Activated naive CD8-positive, alpha-beta T cell treated with anti-CD3 and anti-CD28 coated beads, Interleukin-2, amount 50 U/mL, for 24 hours (primary cell): ENCODE data around the gene WDR70.
"Not testable (repeated sequence)": the region's sequence is repeated elsewhere in the genome, so short reads cannot be mapped to it uniquely, and the experiment has no call there.

Experiments used
- ATAC-seq: fragments of 150-1000 bp; cut with Tn5 transposase; one replicate; pipeline ENCODE4 v1.10.0; 2021
- DNase-seq: peaks from one replicate; pipeline ENCODE4 v3.0.0; 2021
- H3K27ac Mint-ChIP-seq: one replicate; pipeline ENCODE4 v1.8.0; 2021; ENCODE audit warnings: mild to moderate bottlenecking, mixed read lengths
- H3K27me3 Mint-ChIP-seq: one replicate; pipeline ENCODE4 v1.8.0; 2021; ENCODE audit warnings: mixed read lengths
- H3K36me3 Mint-ChIP-seq: one replicate; pipeline ENCODE4 v1.8.0; 2021; ENCODE audit warnings: low read depth, mixed read lengths
- H3K4me1 Mint-ChIP-seq: one replicate; pipeline ENCODE4 v1.8.0; 2021; ENCODE audit warnings: mixed read lengths
- H3K4me3 Mint-ChIP-seq: one replicate; pipeline ENCODE4 v1.8.0; 2021; ENCODE audit warnings: mild to moderate bottlenecking, moderate library complexity, mixed read lengths
- H3K9me3 Mint-ChIP-seq: one replicate; pipeline ENCODE4 v1.8.0; 2021; ENCODE audit warnings: mixed read lengths

WDR70 gene

DNA sequence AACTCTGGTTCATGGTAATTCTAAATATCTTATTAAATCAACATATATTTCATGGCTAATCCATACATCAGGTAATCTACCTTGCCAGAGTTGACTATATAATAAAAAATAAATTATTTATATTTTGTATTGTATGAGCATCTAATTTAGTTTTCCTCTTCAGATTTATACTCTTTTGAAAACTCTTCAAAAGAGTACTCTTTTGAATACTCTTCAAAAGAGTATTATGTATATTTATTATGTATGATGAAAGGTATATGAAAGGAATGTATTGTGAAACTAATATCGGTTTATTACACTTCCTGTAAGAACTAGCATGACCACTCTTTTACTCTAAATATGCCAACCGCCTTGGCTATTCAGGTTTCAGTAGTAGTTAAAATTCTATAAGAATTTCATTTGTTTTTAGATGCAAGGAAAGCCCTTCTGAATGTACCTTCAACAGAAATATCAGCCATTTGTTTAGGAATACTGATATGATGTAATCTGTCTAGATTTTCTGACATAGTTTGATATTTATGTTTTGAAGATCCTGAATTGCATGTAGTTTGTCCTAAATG is 178.7 kb downstream of the WDR70 start:
- H3K27me3 Mint-ChIP-seq, result no peaks in the 10 kb centered on the region
- H3K27ac Mint-ChIP-seq, result no peak overlapping the region
- H3K4me3 Mint-ChIP-seq, result no peak overlapping the region
- H3K9me3 Mint-ChIP-seq, result no peaks in the 10 kb centered on the region
- ATAC-seq, result no peak
- no peak for DNase-seq
- H3K4me1 Mint-ChIP-seq, result no peaks in the 10 kb centered on the region
- peaks cover 11% of the 10 kb centered on the region for H3K36me3 Mint-ChIP-seq

DNA sequence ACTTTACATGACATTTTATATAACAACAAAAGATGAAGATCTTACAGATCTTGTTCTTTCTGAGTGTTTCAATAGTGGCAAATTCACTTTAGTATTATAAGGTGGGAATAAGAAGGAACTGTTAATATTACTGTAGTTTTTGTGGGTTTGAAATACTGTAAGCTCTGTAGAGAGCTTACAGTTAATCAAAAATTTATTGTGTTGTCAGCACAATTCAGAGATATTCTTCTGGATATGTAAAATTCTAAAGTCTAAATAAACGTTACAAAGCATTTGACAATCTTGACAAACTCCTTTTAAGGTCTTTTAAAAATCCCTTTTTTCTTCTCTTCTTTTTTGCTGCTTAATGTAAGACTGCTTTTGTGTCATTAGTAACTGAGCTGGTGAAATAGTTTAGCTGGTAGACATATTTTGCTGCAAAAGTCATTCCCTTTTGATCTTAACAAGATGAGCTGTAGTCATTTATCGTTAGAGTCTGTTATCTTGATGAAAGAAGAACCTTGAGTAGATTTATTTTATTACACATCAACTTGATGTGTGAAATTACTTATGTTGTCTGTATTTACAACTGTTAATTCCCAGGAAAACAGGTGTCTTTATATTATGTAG is 186.0 kb downstream of the WDR70 start:
- Mint-ChIP-seq H3K9me3 (no peaks in the 10 kb centered on the region), H3K4me3 (no peak overlapping the region), H3K27ac (no peak overlapping the region), H3K36me3 (peaks cover 7% of the 10 kb centered on the region), H3K4me1 (no peaks in the 10 kb centered on the region), H3K27me3 (no peaks in the 10 kb centered on the region)
- ATAC-seq, result no peak
- DNase-seq, result no peak

DNA sequence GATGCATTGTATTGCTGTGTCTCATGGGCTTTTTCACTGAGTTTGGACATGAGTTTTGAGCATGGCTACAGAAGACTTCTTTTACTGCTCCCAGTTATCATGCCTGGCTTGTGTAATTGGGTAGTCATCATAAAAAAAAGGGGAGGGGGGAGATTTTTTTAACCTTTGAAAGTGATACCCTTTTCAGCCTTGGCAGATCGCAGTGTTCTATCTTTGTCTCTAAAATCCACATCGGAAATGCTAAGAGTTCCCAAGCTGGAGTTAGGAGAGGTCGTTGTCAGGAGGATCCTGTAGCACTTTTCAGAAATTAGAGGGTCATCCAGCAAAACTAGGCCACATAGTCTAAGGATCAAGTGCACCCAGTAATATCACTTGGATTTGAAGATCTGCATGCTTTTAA is 188.4 kb downstream of the WDR70 start:
- no peaks in the 10 kb centered on the region for H3K4me1 Mint-ChIP-seq
- no peak overlapping the region for H3K4me3 Mint-ChIP-seq
- no peaks in the 10 kb centered on the region for H3K36me3 Mint-ChIP-seq
- DNase-seq, result no peak
- ATAC-seq, result no peak
- H3K9me3 Mint-ChIP-seq, result no peaks in the 10 kb centered on the region
- no peak overlapping the region for H3K27ac Mint-ChIP-seq
- no peaks in the 10 kb centered on the region for H3K27me3 Mint-ChIP-seq

DNA sequence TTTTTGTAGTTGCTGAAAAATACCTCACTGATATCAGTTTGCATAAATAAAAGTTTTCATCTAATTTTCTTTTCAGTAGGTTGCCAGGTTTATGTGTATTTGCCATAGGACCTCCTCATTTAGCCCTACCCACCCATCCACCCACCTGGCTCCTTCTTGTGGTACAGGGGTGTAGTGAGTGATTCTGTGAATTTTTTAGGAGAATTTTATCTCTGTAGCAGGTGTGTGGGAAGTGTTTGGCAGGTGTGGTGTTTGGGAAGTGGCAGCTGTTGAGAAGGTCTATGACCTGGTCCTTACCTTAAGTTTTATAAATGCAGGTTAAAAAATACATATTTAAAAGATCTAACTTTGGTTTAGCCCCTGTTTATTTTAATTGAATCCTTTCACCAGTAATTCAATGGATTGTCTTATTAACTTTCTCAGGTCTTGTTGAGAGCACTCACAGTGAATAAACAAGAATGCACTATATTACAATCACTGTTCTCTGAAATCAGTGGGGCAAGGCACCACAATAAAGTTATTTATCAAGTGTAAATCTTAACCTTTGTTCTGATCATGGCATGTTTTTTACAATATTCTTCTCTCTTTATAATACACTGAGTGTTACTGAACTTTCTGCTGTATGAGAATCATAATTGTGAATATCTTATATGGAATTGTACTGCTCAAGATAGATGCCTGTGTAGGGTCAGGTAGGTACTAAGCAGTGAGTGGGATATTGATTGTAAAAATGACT is 189.1 kb downstream of the WDR70 start:
- H3K36me3 Mint-ChIP-seq, result peaks cover 4% of the 10 kb centered on the region
- DNase-seq (no peak), ATAC-seq (no peak)
- no peaks in the 10 kb centered on the region for H3K9me3 Mint-ChIP-seq
- no peaks in the 10 kb centered on the region for H3K27me3 Mint-ChIP-seq
- H3K4me1 Mint-ChIP-seq, result no peaks in the 10 kb centered on the region
- H3K4me3 Mint-ChIP-seq, result no peak overlapping the region
- no peak overlapping the region for H3K27ac Mint-ChIP-seq

DNA sequence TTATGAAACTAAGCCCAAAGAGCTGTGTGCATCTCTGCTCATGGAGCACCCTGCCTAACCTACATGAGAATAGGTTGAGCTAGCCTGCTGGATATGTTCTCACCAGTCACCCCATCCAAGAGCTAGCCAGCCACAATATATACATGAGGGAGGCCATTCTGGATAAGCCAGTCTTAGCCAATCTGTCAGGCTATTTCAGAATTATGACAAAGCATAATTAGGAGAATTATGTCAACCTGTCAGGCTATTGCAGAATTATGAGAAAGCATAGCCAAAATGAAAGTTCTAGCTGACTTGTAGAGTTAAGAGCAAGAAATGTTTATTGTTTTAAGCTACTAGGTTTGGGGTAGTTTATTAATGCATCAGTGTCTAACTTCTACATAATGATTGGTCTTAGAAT is 189.8 kb downstream of the WDR70 start:
- no peak overlapping the region for H3K27ac Mint-ChIP-seq
- no peak overlapping the region for H3K4me3 Mint-ChIP-seq
- peaks cover 9% of the 10 kb centered on the region for H3K36me3 Mint-ChIP-seq
- no peaks in the 10 kb centered on the region for H3K9me3 Mint-ChIP-seq
- H3K27me3 Mint-ChIP-seq, result no peaks in the 10 kb centered on the region
- H3K4me1 Mint-ChIP-seq, result no peaks in the 10 kb centered on the region
- DNase-seq (no peak), ATAC-seq (no peak)

DNA sequence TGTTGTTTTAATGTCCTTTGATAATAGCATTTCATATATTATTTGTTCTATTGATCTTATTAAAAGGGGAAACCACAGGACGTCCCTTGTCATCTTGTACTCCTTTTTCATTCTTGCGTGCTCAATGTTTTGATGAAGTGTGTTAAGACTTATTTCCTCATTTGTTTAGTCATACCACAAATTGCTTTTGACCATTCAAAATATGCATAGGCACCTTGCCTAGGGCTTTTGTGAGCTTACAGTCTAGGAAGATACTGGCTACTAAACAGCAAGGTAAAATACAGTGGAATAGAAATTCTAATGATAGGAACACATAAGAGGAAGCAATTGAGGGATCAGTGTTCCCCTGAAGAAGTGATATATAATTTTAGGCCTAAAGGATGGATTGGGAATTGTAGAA is 190.3 kb downstream of the WDR70 start:
- ATAC-seq (no peak), DNase-seq (no peak)
- H3K4me1 Mint-ChIP-seq, result no peaks in the 10 kb centered on the region
- peaks cover 9% of the 10 kb centered on the region for H3K36me3 Mint-ChIP-seq
- no peak overlapping the region for H3K27ac Mint-ChIP-seq
- no peaks in the 10 kb centered on the region for H3K27me3 Mint-ChIP-seq
- no peak overlapping the region for H3K4me3 Mint-ChIP-seq
- no peaks in the 10 kb centered on the region for H3K9me3 Mint-ChIP-seq

DNA sequence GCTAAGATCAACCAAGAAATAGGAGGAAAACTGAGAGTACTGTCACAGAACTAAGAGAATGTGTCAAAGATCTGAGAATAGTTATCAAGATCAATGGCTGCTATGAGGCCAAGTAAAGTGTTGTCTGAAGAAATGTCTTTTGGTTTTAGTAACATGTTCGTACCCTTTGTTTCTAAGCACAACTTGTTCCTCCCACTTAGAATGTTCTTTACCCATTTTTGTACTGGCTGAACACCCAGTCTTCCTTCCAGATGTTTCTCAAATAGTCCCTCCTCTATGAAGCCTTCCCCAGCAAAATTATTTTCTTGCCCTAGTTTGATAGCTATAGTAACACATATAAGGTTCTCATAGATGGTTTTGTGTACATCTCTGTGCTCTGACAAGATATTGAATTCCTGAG is 191.5 kb downstream of the WDR70 start:
- H3K9me3 Mint-ChIP-seq, result no peaks in the 10 kb centered on the region
- H3K4me1 Mint-ChIP-seq, result no peaks in the 10 kb centered on the region
- ATAC-seq (no peak), DNase-seq (no peak)
- no peak overlapping the region for H3K27ac Mint-ChIP-seq
- H3K4me3 Mint-ChIP-seq, result no peak overlapping the region
- peaks cover 16% of the 10 kb centered on the region for H3K36me3 Mint-ChIP-seq
- no peaks in the 10 kb centered on the region for H3K27me3 Mint-ChIP-seq

DNA sequence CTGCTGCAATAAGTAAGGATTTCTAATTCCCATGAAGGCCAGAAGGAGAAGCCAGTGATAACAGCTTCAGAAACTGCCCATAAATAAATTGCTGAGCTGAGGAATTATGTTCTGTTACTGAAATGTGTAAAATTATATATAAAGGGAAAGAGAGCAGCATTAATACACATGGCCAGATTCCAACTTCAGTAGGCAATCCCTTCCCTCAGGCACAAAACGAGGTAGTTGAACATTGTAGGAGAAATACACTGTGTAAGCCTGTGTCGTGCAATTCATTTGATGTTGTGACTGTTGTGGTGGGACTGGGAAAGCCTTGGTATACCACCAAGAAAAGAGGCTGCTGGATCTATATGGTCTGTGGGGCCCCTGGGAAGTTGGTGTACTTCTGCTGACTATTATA is 192.9 kb downstream of the WDR70 start:
- H3K36me3 Mint-ChIP-seq, result peaks cover 16% of the 10 kb centered on the region
- DNase-seq, result no peak
- no peak for ATAC-seq

DNA sequence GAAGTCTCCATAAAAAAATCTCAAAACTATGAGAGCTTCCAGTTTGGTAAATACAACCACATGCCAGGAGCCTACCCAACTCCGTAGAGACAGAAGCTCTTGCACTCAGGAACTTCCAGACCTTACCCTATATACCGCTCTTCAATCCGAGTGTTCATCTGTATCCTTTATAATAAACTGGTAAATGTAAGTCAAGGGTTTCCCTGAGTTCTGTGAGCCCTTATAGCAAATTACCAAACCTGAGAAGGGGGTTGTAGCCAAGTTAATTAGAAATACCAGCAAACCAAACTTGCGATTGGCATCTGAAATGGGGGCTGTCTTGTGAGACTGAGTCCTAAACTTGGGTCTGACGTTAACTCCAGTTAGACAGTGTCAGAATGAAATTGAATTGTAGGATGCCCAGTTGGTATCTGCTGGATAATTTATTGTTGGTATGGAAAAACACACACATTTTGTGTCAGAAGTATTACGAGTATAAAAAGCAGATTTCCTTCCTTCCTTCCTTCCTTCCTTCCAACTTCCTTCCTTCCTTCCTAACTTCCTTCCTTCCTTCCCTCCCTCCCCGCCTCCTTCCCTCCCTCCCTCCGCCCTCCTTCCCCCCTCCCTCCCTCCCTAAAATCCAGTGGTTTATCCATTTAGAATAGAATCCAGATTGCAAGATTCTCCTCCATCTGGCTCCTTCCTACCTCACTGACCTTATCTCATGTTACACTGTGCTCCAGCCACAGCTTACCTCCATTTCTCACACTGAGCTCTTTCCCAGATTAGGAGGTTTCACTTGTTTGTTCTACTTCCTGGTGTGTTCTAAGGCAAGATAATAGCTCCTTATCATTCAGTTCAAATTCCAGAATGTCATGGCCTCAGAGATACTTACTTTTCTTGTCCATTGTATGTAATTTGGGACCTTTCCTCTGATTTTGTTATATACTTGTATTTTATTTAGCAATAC is 196.7 kb downstream of the WDR70 start:
- H3K27me3 Mint-ChIP-seq, result no peaks in the 10 kb centered on the region
- H3K36me3 Mint-ChIP-seq, result peaks cover 23% of the 10 kb centered on the region
- H3K4me3 Mint-ChIP-seq, result no peak overlapping the region
- H3K27ac Mint-ChIP-seq, result no peak overlapping the region
- DNase-seq, result no peak
- ATAC-seq, result no peak
- H3K9me3 Mint-ChIP-seq, result no peaks in the 10 kb centered on the region
- peaks cover 5% of the 10 kb centered on the region for H3K4me1 Mint-ChIP-seq

More for the DNA sequence above, 192.9 kb downstream of the WDR70 start:
- Mint-ChIP-seq H3K27me3 (no peaks in the 10 kb centered on the region), H3K27ac (no peak overlapping the region), H3K4me3 (no peak overlapping the region), H3K9me3 (no peaks in the 10 kb centered on the region), H3K4me1 (peaks cover 5% of the 10 kb centered on the region)

DNA sequence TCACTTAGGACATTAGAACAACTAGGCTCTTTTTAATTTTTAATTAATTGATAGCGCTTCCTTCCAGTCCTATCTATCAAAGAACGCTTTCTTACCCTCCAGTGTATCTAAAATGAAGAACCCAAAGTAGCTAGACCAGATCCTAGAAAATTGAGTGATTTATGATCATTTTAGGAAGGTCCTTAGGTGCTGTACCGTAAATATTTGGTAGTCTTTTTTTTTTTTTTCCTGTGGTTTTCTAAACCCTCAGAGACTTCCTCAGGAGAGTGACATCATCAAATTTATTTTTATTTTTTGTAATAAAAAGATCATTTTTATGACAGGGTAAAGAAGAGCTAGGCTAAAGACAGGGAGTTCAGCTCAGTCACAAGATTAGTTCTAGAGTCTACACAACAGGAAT is 197.4 kb downstream of the WDR70 start:
- peaks cover 23% of the 10 kb centered on the region for H3K36me3 Mint-ChIP-seq
- no peak for ATAC-seq

DNA sequence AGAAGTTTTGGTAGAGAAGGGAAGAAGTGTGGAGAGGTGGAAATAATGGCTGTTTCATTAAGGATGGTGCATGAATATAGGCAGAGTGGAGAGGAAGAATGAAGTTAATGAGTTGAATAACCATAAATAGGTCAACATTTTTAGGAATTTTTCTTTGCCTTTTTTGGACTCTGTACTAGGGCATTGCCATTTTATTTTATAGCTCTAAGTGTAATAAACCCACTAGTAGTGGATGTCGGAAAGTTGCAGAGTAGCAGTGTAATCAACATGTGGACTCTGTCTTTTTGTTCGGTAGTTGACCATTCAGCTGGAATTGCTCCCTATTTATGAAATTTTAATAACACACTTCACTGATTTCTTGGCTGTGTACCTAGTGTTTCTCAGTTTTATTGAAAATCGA is 199.1 kb downstream of the WDR70 start:
- H3K9me3 Mint-ChIP-seq, result no peaks in the 10 kb centered on the region
- H3K27me3 Mint-ChIP-seq, result no peaks in the 10 kb centered on the region
- H3K36me3 Mint-ChIP-seq, result peaks cover 19% of the 10 kb centered on the region
- no peak overlapping the region for H3K4me3 Mint-ChIP-seq
- H3K27ac Mint-ChIP-seq, result no peak overlapping the region
- DNase-seq (no peak), ATAC-seq (no peak)
- H3K4me1 Mint-ChIP-seq, result peaks cover 5% of the 10 kb centered on the region

More for the DNA sequence above, 197.4 kb downstream of the WDR70 start:
- H3K9me3 Mint-ChIP-seq, result no peaks in the 10 kb centered on the region
- no peak overlapping the region for H3K27ac Mint-ChIP-seq
- no peaks in the 10 kb centered on the region for H3K27me3 Mint-ChIP-seq
- no peak overlapping the region for H3K4me3 Mint-ChIP-seq
- peaks cover 5% of the 10 kb centered on the region for H3K4me1 Mint-ChIP-seq
- no peak for DNase-seq

DNA sequence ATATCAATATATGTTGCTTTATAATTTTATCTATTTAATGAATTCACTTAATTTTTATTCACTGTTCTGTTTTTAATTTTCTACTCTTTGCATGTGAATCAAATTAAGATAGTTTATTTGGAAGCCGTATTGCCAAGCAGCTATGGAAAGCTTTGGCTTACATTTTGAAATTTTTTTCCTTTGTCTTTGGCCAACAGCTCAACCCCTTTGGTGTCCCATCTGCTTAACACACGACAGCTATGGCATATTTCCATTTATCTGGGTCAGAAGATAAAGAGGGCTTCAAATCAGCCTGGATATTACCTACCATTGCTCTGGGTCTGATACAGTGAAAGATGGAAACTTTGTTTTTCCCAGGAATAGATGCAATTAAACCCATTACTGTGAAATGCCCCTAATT is 201.0 kb downstream of the WDR70 start:
- no peaks in the 10 kb centered on the region for H3K9me3 Mint-ChIP-seq
- H3K4me1 Mint-ChIP-seq, result peaks cover 5% of the 10 kb centered on the region
- no peaks in the 10 kb centered on the region for H3K27me3 Mint-ChIP-seq
- H3K4me3 Mint-ChIP-seq, result no peak overlapping the region
- H3K27ac Mint-ChIP-seq, result no peak overlapping the region
- ATAC-seq (no peak), DNase-seq (no peak)
- H3K36me3 Mint-ChIP-seq, result peaks cover 10% of the 10 kb centered on the region

DNA sequence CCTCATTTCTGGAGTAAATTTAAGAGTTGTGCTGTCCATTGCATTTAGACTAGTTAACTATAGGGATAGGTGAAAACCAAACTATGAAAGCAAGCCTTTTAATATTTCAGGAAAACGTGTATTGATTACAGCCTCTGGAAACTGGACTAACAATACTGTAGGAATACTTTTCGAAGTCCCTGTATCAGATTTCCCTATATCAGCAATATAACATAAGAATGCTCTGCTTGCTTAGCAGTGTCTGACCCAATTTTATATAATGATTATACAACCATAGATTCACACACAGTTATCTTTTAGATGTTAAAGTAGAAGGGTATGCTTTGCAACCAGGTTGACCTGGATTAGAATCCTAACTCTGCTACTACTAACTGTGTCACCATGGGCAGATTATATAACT is 203.1 kb downstream of the WDR70 start:
- ATAC-seq (no peak), DNase-seq (no peak)
- peaks cover 9% of the 10 kb centered on the region for H3K36me3 Mint-ChIP-seq
- H3K4me1 Mint-ChIP-seq, result no peaks in the 10 kb centered on the region
- no peaks in the 10 kb centered on the region for H3K9me3 Mint-ChIP-seq
- no peak overlapping the region for H3K27ac Mint-ChIP-seq
- no peak overlapping the region for H3K4me3 Mint-ChIP-seq
- H3K27me3 Mint-ChIP-seq, result no peaks in the 10 kb centered on the region

DNA sequence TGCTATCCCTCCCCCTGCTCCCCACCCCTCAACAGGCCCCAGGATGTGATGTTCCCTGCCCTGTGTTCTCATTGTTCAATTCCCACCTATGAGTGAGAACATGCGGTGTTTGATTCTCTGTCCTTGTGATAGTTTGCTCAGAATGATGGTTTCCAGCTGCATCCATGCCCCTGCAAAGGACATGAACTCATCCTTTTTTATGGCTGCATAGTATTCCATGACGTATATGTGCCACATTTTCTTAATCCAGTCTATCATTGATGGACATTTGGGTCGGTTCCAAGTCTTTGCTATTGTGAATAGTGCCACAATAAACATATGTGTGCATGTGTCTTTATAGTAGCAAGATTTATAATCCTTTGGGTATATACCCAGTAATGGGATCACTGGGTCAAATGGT is 214.2 kb downstream of the WDR70 start:
- H3K27me3 Mint-ChIP-seq, H3K4me3 Mint-ChIP-seq, ATAC-seq: not testable (repeated sequence)

More for the DNA sequence above, 214.2 kb downstream of the WDR70 start:
- H3K4me1 Mint-ChIP-seq, DNase-seq, H3K27ac Mint-ChIP-seq: not testable (repeated sequence)
- H3K9me3 Mint-ChIP-seq, result peaks cover 14% of the 10 kb centered on the region
- H3K36me3 Mint-ChIP-seq, result peaks cover 29% of the 10 kb centered on the region
